Keratinocyte (primary cell): ENCODE measurements around the gene THSD7B. TPM values are rescaled to one million over a fixed set of nuclear protein-coding genes. Genes with fewer than 3 reads are reported as not detected.

Experiments
- DNase-seq: peaks from one replicate; pipeline ENCODE4 v3.0.0-alpha.2; 2011; ENCODE audit warnings: low read depth, missing footprints, low spot score
- FAIRE-seq: peaks from 2 replicates; lab custom pipeline; 2011; peaks lifted over from hg19 to GRCh38; lab: Jason Lieb, UNC
- H2AFZ ChIP-seq: 2 replicates; pipeline ENCODE4 v1.6.0; 2012; ENCODE audit warnings: low read length, control low read depth, inconsistent platforms; ENCODE audit not compliant: control insufficient read depth
- H3K27ac ChIP-seq: 2 replicates; pipeline ENCODE4 v1.5.1; 2011; ENCODE audit warnings: low read length; ENCODE audit not compliant: control insufficient read depth, insufficient read depth
- H3K27me3 ChIP-seq: 3 replicates; pipeline ENCODE4 v1.6.0; 2011; ENCODE audit warnings: low read length; ENCODE audit not compliant: control insufficient read depth, insufficient read depth; ENCODE audit errors: extremely low read depth
- H3K36me3 ChIP-seq, 2 experiments: 2 replicates in 1 of 2; 3 replicates in 1 of 2; pipeline ENCODE4 v1.5.1; 2011; ENCODE audit warnings: low read length in 2 of 2, mild to moderate bottlenecking in 1 of 2; ENCODE audit not compliant: control insufficient read depth in 2 of 2, insufficient read depth in 2 of 2; ENCODE audit errors: extremely low read depth in 1 of 2
- H3K4me1 ChIP-seq: 3 replicates; pipeline ENCODE4 v1.5.1; 2011; ENCODE audit warnings: low read length; ENCODE audit not compliant: control insufficient read depth, insufficient read depth; ENCODE audit errors: extremely low read depth
- H3K4me2 ChIP-seq: 3 replicates; pipeline ENCODE4 v1.6.0; 2011; ENCODE audit warnings: low read depth, low read length; ENCODE audit not compliant: control insufficient read depth, insufficient read depth; ENCODE audit errors: extremely low read depth
- H3K4me3 ChIP-seq, 3 experiments: fragments of 200-600 bp in 1 of 3; sonication (generic) in 1 of 3; 2 replicates in 2 of 3; 3 replicates in 1 of 3; pipeline ENCODE4 v1.5.1; 2011 to 2016; ENCODE audit warnings: low read length in 3 of 3, mild to moderate bottlenecking in 3 of 3, control low read depth in 2 of 3, inconsistent platforms in 1 of 3, low read depth in 1 of 3, mixed read lengths in 1 of 3, mixed run types in 1 of 3, moderate library complexity in 1 of 3; ENCODE audit not compliant: control insufficient read depth in 2 of 3, insufficient read depth in 2 of 3; ENCODE audit errors: extremely low read depth in 1 of 3
- H3K79me2 ChIP-seq: 2 replicates; pipeline ENCODE4 v1.6.0; 2012; ENCODE audit warnings: low read length; ENCODE audit not compliant: control insufficient read depth, insufficient read depth
- H3K9ac ChIP-seq: 3 replicates; pipeline ENCODE4 v1.6.0; 2011; ENCODE audit warnings: low read length; ENCODE audit not compliant: control insufficient read depth, insufficient read depth; ENCODE audit errors: extremely low read depth
- H3K9me1 ChIP-seq: 3 replicates; pipeline ENCODE4 v1.6.0; 2011; ENCODE audit warnings: low read length; ENCODE audit not compliant: control insufficient read depth, insufficient read depth; ENCODE audit errors: extremely low read depth
- H3K9me3 ChIP-seq: 2 replicates; pipeline ENCODE4 v1.5.1; 2012; ENCODE audit warnings: low read depth, low read length; ENCODE audit not compliant: control insufficient read depth
- H4K20me1 ChIP-seq: 3 replicates; pipeline ENCODE4 v1.6.0; 2011; ENCODE audit warnings: low read length; ENCODE audit not compliant: control insufficient read depth, insufficient read depth; ENCODE audit errors: extremely low read depth
- EZH2 ChIP-seq: IDR thresholded peaks from one replicate; pipeline ENCODE4 v1.6.1; 2012; ENCODE audit warnings: inconsistent platforms, mild to moderate bottlenecking, low read length, moderate library complexity
- dilution Hi-C: fragments of 300-500 bp; cut with MboI; formaldehyde crosslinking; loops from one replicate; pipeline ENCODE4 v1.7.0; 2020; ENCODE audit warnings: low sequenced_read_pairs; ENCODE audit not compliant: extremely low pct_ligation_motif_present
- polyA plus RNA-seq, 5 experiments: library from polyadenylated mRNA; depleted of rRNA in 3 of 5; stranded (reverse) in 3 of 5; stranded (forward) in 1 of 5; unstranded in 1 of 5; fragments of >200 nt; gene quantifications; 1 replicate in 1 of 5; 2 replicates in 3 of 5; 3 replicates in 1 of 5; pipeline versions ENCODE4 v1.2.1 to v1.2.3, GENCODE V29; 2011 to 2012; ENCODE audit warnings: missing spikeins in 2 of 5, low read depth in 1 of 5, low replicate concordance in 1 of 5
- TF ChIP-seq, protein P1 (sequence below), 3 experiments: IDR thresholded peaks in 1 of 3; conservative IDR thresholded peaks in 1 of 3; optimal IDR thresholded peaks in 1 of 3; 2 replicates in 2 of 3; 3 replicates in 1 of 3; pipeline versions ENCODE3 to v1.5.1; 2011; ENCODE audit warnings: low read length in 3 of 3, mild to moderate bottlenecking in 3 of 3, moderate library complexity in 2 of 3, control low read depth in 1 of 3, inconsistent platforms in 1 of 3; ENCODE audit not compliant: insufficient read depth in 2 of 3; ENCODE audit errors: extremely low read depth in 1 of 3

THSD7B gene
- polyA plus RNA-seq, 1 donor (not counting 4 experiments of a cell fraction or from before 2014, with no cell fraction given), result 0.04 TPM

DNA sequence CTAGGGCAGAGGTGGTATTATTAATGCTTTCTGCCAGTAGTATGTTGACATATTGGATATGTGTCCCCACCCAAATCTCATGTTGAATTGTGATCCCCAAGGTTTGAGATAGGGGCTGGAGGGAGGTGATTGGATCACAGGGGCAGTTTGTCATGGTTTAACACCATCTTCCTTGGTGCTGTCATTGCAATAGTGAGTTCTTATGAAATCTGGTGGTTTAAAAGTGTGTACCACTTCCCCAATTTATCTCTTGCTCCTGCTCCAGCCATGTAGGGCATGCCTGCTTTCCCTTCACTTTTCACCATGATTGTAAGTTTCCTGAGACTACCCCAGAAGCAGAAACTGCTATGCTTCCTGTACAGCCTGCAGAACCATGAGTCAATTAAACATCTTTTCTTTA is 47.1 kb upstream of the THSD7B start:
- dilution Hi-C loops, result no loop called here
- Histone ChIP-seq H3K27me3 (no peaks in the 10 kb centered on the region), H3K4me2 (no peak overlapping the region), H3K4me3 (no peak overlapping the region), H3K9me1 (no peaks in the 10 kb centered on the region), H3K27ac (no peak overlapping the region), H3K9me3 (no peaks in the 10 kb centered on the region), H3K36me3 (no peaks in the 10 kb centered on the region), H2AFZ (no peak overlapping the region), H3K79me2 (no peaks in the 10 kb centered on the region), H3K4me1 (no peaks in the 10 kb centered on the region), H3K9ac (no peak overlapping the region), H4K20me1 (no peaks in the 10 kb centered on the region)
- no peak for FAIRE-seq
- DNase-seq, result no peak
- no peak for TF ChIP-seq EZH2
- TF ChIP-seq, protein P1, sequence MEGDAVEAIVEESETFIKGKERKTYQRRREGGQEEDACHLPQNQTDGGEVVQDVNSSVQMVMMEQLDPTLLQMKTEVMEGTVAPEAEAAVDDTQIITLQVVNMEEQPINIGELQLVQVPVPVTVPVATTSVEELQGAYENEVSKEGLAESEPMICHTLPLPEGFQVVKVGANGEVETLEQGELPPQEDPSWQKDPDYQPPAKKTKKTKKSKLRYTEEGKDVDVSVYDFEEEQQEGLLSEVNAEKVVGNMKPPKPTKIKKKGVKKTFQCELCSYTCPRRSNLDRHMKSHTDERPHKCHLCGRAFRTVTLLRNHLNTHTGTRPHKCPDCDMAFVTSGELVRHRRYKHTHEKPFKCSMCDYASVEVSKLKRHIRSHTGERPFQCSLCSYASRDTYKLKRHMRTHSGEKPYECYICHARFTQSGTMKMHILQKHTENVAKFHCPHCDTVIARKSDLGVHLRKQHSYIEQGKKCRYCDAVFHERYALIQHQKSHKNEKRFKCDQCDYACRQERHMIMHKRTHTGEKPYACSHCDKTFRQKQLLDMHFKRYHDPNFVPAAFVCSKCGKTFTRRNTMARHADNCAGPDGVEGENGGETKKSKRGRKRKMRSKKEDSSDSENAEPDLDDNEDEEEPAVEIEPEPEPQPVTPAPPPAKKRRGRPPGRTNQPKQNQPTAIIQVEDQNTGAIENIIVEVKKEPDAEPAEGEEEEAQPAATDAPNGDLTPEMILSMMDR (optimal IDR thresholded peaks at IDR 0.05 in 1 of 3, IDR thresholded peaks at IDR 0.05 in 1 of 3, conservative IDR thresholded peaks at IDR 0.05 in 1 of 3; ENCODE audit: extremely low read depth in 1 of 3, insufficient read depth in 2 of 3, low read length in 3 of 3), result no peak

DNA sequence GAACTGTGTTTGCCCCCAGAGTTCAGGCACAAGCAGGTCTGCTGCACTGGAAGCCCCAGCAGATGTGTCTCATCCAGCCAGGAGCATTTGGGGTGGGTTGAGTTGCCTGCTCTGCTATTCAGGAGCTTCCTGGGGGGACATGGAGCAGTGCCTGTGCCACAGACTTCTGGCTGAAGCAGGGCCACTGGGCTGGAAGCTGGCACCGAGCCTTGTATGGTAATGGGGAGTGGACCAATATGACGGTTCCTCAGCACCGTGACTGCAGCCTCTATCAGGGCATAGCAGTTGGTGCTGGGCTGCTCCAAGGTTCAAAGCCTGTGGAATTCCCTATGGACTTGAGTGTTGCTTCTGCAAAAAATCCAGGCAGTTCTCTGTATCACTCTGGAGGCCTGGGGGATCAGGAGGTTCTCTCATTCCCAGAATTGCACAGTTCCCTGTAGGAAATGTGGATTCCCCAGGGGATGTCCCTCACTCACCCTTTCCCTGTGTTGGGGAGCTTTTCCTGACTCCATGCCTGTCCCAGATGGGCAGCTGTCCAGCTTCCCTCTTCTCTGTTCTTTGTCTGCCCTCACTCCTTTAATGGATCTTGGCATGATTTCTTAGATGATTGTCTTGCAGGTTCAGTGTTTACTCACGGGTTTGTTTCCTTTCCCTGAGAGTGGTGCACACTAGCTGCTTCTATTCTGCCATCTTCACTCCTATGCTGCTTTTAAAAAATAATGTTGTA is 37.2 kb upstream of the THSD7B start:
- Histone ChIP-seq H3K4me3 (no peak overlapping the region), H2AFZ (no peak overlapping the region), H3K27me3 (no peaks in the 10 kb centered on the region), H3K9me3 (no peaks in the 10 kb centered on the region), H3K27ac (no peak overlapping the region), H3K4me1 (no peaks in the 10 kb centered on the region), H4K20me1 (no peaks in the 10 kb centered on the region), H3K36me3 (no peaks in the 10 kb centered on the region), H3K9ac (no peak overlapping the region), H3K4me2 (no peak overlapping the region), H3K79me2 (no peaks in the 10 kb centered on the region), H3K9me1 (no peaks in the 10 kb centered on the region)
- DNase-seq (no peak), FAIRE-seq (no peak)
- dilution Hi-C loops, result no loop called here
- TF ChIP-seq, protein P1 (optimal IDR thresholded peaks at IDR 0.05 in 1 of 3, IDR thresholded peaks at IDR 0.05 in 1 of 3, conservative IDR thresholded peaks at IDR 0.05 in 1 of 3; ENCODE audit: extremely low read depth in 1 of 3, insufficient read depth in 2 of 3, low read length in 3 of 3), result no peak
- TF ChIP-seq EZH2, result no peak
